CD8-positive, alpha-beta memory T cell (primary cell): ENCODE data around the gene APAF1. TPM values are rescaled to one million over a fixed set of nuclear protein-coding genes. Genes with fewer than 3 reads are reported as not detected.

Source experiments
- CTCF ChIA-PET: fragments of 350-600 bp; sonication (Branson Sonifier 250); formaldehyde crosslinking; loops from one replicate; lab custom pipeline; 2021; ENCODE audit warnings: antibody characterized with exemption; lab: Charles Lee
- POLR2A ChIA-PET: fragments of 350-600 bp; sonication (Branson Sonifier 250); formaldehyde crosslinking; loops from one replicate; lab custom pipeline; 2021; ENCODE audit warnings: antibody characterized with exemption; lab: Charles Lee
- DNase-seq, 5 donors: peaks; one replicate each; pipeline versions ENCODE4 v3.0.0 to v3.0.0-alpha.2; 2020 to 2022; ENCODE audit warnings: mixed read lengths in 1 of 5
- H3K27ac ChIP-seq: one replicate; pipeline ENCODE4 v1.7.0; 2013; ENCODE audit warnings: low read depth, mild to moderate bottlenecking, low read length, moderate library complexity
- H3K27me3 ChIP-seq: 2 replicates; pipeline ENCODE4 v1.7.0; 2013; ENCODE audit warnings: low read length, mild to moderate bottlenecking; ENCODE audit not compliant: insufficient read depth, poor library complexity, severe bottlenecking
- H3K36me3 ChIP-seq: 2 replicates; pipeline ENCODE4 v1.7.0; 2013; ENCODE audit warnings: mild to moderate bottlenecking, low read length, moderate library complexity; ENCODE audit not compliant: insufficient read depth
- H3K4me1 ChIP-seq: 2 replicates; pipeline ENCODE4 v1.7.0; 2013; ENCODE audit warnings: mild to moderate bottlenecking, low read length, moderate library complexity; ENCODE audit not compliant: insufficient read depth
- H3K4me3 ChIP-seq: 2 replicates; pipeline ENCODE4 v1.7.0; 2013; ENCODE audit warnings: mild to moderate bottlenecking, low read length
- H3K9me3 ChIP-seq: 2 replicates; pipeline ENCODE4 v1.7.0; 2013; ENCODE audit warnings: mild to moderate bottlenecking, low read length
- H3K27ac Mint-ChIP-seq, 8 donors: one replicate each; pipeline ENCODE4 v1.8.0; 2020 to 2021; ENCODE audit warnings: mixed read lengths in 8 of 8, mild to moderate bottlenecking in 6 of 8, inconsistent platforms in 3 of 8, moderate library complexity in 3 of 8
- H3K27me3 Mint-ChIP-seq, 2 donors: one replicate each; pipeline ENCODE4 v1.8.0; 2020 to 2021; ENCODE audit warnings: mixed read lengths in 2 of 2, mild to moderate bottlenecking in 1 of 2, moderate library complexity in 1 of 2
- H3K36me3 Mint-ChIP-seq, 3 donors: one replicate each; pipeline ENCODE4 v1.8.0; 2020 to 2021; ENCODE audit warnings: mixed read lengths in 3 of 3, inconsistent platforms in 1 of 3, mild to moderate bottlenecking in 1 of 3
- H3K4me1 Mint-ChIP-seq, 3 donors: one replicate each; pipeline ENCODE4 v1.8.0; 2020 to 2021; ENCODE audit warnings: mixed read lengths in 3 of 3, inconsistent platforms in 1 of 3, mild to moderate bottlenecking in 1 of 3
- H3K4me3 Mint-ChIP-seq, 7 donors: one replicate each; pipeline ENCODE4 v1.8.0; 2020 to 2021; ENCODE audit warnings: mixed read lengths in 7 of 7, mild to moderate bottlenecking in 6 of 7, moderate library complexity in 4 of 7, inconsistent platforms in 2 of 7
- H3K9me3 Mint-ChIP-seq, 5 donors: one replicate each; pipeline ENCODE4 v1.8.0; 2020 to 2022; ENCODE audit warnings: mixed read lengths in 5 of 5, mild to moderate bottlenecking in 3 of 5, moderate library complexity in 2 of 5, inconsistent platforms in 1 of 5
- polyA plus RNA-seq: library from polyadenylated mRNA; unstranded; fragments of 300-500 nt; fragmentation: Illumina TruSeq; gene quantifications from one replicate; pipeline ENCODE4 v1.2.3, GENCODE V29; 2021
- total RNA-seq, 2 experiments: library from RNA; stranded (reverse); gene quantifications; one replicate each; pipeline ENCODE4 v1.2.3, GENCODE V29; 2021

APAF1 gene
- total and polyA plus RNA-seq, 3 experiments from 2014 or later, result 11.1 to 14.6 (median 13.9) TPM

DNA sequence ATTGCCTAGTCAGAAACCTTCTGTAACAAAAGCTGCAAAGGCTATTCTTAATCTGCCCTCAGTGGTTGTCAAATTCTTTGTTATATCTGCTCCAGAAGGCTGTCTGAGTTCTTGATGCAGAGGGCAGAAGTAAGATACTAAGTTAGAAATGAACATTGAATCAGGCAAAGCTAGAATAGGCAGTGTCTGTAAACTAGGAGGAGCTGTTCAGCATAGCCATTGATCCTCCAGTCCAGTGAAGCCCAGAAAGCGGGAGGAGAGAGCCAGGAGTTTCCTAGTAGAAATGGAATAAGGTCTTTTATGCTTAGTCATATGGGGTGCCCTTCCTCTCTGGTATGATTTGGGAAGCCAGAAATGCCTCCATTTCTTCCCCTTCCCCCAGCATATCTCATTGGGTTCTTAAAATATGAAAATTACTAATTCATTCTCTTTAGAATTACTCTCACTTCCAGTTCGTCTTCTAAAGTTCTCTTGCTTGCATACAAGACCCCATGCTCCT, 76.2 kb downstream of the APAF1 start:
- H3K4me3 ChIP-seq, result no peak overlapping the region
- no peak for DNase-seq
- Mint-ChIP-seq H3K36me3 (peaks cover 5 to 76% (median 28%) of the 10 kb centered on the region in 3 donors), H3K9me3 (no peaks in the 10 kb centered on the region), H3K4me3 (no peak overlapping the region), H3K27ac (peak overlapping the region in 1 of 8 donors; percentile 51), H3K27me3 (no peaks in the 10 kb centered on the region), H3K4me1 (peaks cover 0 to 2% (median 0%) of the 10 kb centered on the region in 3 donors)
- CTCF ChIA-PET, result no interaction called here
- POLR2A ChIA-PET, result no interaction called here
- H3K36me3 ChIP-seq, result peaks cover 17% of the 10 kb centered on the region
- H3K27me3 ChIP-seq, result no peaks in the 10 kb centered on the region
- no peaks in the 10 kb centered on the region for H3K4me1 ChIP-seq
- no peaks in the 10 kb centered on the region for H3K9me3 ChIP-seq
- H3K27ac ChIP-seq, result no peak overlapping the region

DNA sequence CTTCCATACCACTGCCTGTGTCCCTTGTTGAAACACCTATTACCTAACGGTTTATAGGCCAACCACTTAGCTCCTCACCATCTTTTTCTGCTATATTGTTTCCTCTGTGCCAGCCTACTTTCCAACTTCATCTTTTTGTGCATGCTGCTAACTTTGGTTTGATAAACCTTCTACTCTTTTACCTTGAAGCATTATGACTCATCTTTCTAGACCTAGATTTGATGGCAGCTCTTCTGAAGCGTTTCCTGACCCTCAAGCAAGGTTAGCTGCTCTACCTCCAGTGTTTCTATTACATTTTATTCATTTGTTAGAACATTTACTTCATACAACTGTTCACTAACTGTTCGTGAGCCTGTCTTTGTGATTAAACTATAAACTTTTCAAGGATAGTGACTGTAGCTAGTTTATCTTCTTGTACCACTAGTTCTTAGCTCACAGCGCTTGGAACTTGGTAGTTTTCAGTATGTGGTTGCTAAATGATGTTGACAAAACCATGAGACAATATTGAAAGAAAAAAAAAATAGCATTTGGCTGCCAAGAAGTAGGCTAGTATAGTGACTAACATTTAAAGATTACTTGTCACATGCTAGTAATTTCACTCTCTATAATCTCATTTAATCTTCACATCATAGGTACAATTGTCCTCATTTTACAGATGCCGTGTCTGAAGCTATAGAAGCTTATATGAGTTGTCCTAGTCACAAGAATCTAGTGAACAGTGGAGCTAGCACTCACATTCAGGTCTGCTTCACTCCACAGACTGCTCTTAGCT, 79.5 kb downstream of the APAF1 start:
- H3K27ac ChIP-seq, result no peak overlapping the region
- H3K4me1 ChIP-seq, result no peaks in the 10 kb centered on the region
- POLR2A ChIA-PET, result no interaction called here
- no peak for DNase-seq
- CTCF ChIA-PET, result no interaction called here
- H3K4me1 Mint-ChIP-seq, result peaks cover 0 to 2% (median 0%) of the 10 kb centered on the region in 3 donors
- H3K4me3 Mint-ChIP-seq, result no peak overlapping the region
- peaks cover 8 to 83% (median 26%) of the 10 kb centered on the region in 3 donors for H3K36me3 Mint-ChIP-seq
- no peaks in the 10 kb centered on the region for H3K9me3 ChIP-seq
- no peaks in the 10 kb centered on the region for H3K27me3 ChIP-seq
- H3K9me3 Mint-ChIP-seq, result no peaks in the 10 kb centered on the region
- H3K4me3 ChIP-seq, result no peak overlapping the region
- H3K36me3 ChIP-seq, result peaks cover 27% of the 10 kb centered on the region
- peak overlapping the region in 2 of 8 donors; percentile 15 to 24 for H3K27ac Mint-ChIP-seq
- H3K27me3 Mint-ChIP-seq, result no peaks in the 10 kb centered on the region

DNA sequence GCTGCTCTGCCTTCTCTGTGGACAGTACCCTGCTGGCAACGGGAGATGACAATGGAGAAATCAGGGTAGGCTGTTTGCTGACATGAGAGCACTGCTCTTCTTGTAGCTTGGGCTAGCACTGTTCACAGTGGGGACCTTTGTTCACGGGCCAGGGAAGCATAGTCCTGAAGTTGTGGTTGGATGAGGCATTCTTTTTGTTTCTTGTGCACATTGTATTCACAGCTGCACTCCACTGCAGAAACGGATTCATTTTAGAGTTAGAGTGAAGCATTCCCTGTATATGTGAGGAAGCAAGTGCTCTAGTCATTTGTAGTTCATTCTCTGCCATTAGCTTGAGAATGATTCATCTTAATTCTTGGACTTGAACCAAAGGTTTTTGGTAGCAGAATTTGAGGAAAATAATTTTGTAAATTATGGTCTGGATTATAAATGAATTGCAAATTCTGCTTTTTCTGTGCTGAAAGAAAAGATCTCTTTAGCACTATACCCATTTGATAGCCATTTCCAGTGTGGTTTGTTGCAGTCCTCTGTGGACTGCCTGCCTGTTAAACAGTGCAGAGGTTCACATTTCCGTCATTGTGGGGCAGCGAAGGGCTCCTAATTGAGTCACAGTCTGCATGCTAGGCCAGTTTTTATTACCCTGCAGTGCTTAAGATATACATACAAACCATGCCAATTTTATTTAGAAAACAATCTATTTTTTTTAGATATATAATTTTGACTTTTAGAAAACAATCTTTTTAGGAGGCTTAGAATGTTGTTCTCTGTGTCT, 80.6 kb downstream of the APAF1 start:
- Mint-ChIP-seq H3K36me3 (peaks cover 8 to 84% (median 31%) of the 10 kb centered on the region in 3 donors), H3K27ac (no peak overlapping the region), H3K9me3 (no peaks in the 10 kb centered on the region), H3K4me1 (peaks cover 0 to 2% (median 0%) of the 10 kb centered on the region in 3 donors), H3K27me3 (no peaks in the 10 kb centered on the region), H3K4me3 (no peak overlapping the region)
- no peaks in the 10 kb centered on the region for H3K4me1 ChIP-seq
- H3K36me3 ChIP-seq, result peaks cover 27% of the 10 kb centered on the region
- no peak overlapping the region for H3K4me3 ChIP-seq
- H3K27ac ChIP-seq, result no peak overlapping the region
- CTCF ChIA-PET, result no interaction called here
- POLR2A ChIA-PET, result no interaction called here
- no peaks in the 10 kb centered on the region for H3K9me3 ChIP-seq
- no peaks in the 10 kb centered on the region for H3K27me3 ChIP-seq
- DNase-seq, result peak in 1 of 5 donors; percentile 15

DNA sequence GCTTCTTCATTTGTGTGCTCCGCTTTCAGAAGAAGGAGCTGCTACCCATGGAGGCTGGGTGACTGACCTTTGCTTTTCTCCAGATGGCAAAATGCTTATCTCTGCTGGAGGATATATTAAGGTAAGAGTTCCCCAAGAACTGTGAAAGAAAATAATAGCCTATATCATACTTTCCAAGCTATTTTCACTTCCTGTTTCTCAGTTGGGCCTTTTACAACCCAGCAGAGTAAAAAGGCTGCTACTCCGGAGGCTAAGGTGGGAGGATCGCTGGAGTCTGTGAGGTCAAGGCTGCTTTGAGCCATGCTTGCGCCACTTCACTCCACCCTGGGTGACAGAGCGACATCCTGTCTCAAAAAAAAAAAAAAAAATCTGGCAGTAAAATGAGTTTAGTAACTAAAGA, 82.1 kb downstream of the APAF1 start:
- POLR2A ChIA-PET, result no interaction called here
- H3K36me3 Mint-ChIP-seq, result peaks cover 8 to 85% (median 30%) of the 10 kb centered on the region in 3 donors

DNA sequence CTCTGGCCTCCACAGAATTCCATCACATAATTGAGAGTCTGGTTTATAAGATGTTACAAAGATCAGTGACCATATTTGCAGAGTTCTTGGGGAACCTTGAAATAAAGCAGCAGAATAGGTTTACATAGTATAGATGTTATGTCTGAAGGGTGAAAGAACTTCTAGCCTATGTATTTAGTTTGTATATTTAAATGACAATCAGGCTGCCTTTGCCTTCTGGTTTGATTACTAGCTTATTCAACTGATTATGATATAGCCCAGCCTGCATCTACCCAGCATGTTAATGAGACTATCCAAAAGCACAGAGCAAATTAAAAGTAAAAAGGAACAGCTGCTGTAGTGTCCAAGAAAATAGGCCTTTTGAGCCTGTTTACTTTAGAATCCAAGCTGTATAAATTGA, 85.3 kb downstream of the APAF1 start:
- ChIA-PET POLR2A (interaction anchor here (0.6 kb wide), 1 partner anchor 138 kb away, joined by 3 read pairs; no protein-coding TSS in a partner anchor), CTCF (no interaction called here)
- Histone ChIP-seq H3K4me3 (no peak overlapping the region), H3K36me3 (peaks cover 18% of the 10 kb centered on the region), H3K9me3 (no peaks in the 10 kb centered on the region), H3K27me3 (no peaks in the 10 kb centered on the region), H3K27ac (no peak overlapping the region), H3K4me1 (no peaks in the 10 kb centered on the region)
- H3K4me1 Mint-ChIP-seq, result no peaks in the 10 kb centered on the region
- no peaks in the 10 kb centered on the region for H3K9me3 Mint-ChIP-seq
- DNase-seq, result no peak
- H3K4me3 Mint-ChIP-seq, result peak overlapping the region in 1 of 7 donors; percentile 40
- no peaks in the 10 kb centered on the region for H3K27me3 Mint-ChIP-seq
- peaks cover 10 to 79% (median 24%) of the 10 kb centered on the region in 3 donors for H3K36me3 Mint-ChIP-seq
- H3K27ac Mint-ChIP-seq, result peak overlapping the region in 1 of 8 donors; percentile 66

More for the DNA sequence above, 82.1 kb downstream of the APAF1 start:
- no peaks in the 10 kb centered on the region for H3K27me3 Mint-ChIP-seq
- H3K4me1 Mint-ChIP-seq, result peaks cover 0 to 2% (median 0%) of the 10 kb centered on the region in 3 donors
- Histone ChIP-seq H3K27ac (no peak overlapping the region), H3K27me3 (no peaks in the 10 kb centered on the region), H3K9me3 (no peaks in the 10 kb centered on the region), H3K36me3 (peaks cover 27% of the 10 kb centered on the region), H3K4me1 (no peaks in the 10 kb centered on the region), H3K4me3 (no peak overlapping the region)
- no peak overlapping the region for H3K27ac Mint-ChIP-seq
- no peak for DNase-seq
- no peak overlapping the region for H3K4me3 Mint-ChIP-seq
- H3K9me3 Mint-ChIP-seq, result no peaks in the 10 kb centered on the region
- CTCF ChIA-PET, result no interaction called here

DNA sequence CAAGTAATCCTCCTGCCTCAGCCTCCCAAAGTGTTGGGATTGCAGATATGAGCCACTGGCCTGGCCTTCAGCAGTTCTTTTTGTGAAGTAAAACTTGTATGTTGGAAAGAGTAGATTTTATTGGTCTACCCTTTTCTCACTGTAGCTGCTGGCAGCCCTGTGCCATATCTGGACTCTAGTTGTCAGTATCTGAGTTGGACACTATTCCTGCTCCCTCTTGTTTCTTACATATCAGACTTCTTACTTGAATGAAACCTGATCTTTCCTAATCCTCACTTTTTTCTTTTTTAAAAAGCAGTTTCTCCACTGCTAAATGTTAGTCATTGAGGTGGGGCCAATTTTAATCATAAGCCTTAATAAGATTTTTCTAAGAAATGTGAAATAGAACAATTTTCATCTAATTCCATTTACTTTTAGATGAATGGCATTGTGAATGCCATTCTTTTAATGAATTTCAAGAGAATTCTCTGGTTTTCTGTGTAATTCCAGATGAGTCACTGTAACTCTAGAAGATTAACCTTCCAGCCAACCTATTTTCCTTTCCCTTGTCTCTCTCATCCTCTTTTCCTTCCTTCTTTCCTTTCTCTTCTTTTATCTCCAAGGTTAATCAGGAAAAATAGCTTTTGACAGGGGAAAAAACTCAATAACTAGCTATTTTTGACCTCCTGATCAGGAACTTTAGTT, 88.7 kb downstream of the APAF1 start:
- no peak overlapping the region for H3K27ac Mint-ChIP-seq
- peaks cover 6% of the 10 kb centered on the region for H3K36me3 ChIP-seq

DNA sequence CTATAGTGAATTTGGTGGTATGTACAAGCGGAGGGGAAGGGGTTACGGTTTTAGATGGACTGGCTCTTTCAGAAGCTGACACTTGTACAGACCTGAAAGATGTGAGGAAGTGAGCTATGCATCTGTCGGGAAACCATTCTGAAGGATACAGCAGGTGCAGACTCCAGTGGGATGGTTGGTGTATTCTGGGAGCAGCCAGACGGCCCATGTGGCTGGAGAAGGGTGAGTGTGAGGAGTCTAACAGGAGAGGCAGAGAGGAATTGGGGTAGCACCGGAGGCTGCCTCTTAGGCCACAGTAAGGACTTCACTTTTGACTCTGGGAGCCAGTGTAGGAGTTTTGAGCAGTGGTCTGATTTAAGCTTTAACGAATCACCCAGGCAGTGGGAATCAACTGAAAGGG, 90.7 kb downstream of the APAF1 start:
- H3K27me3 ChIP-seq, result no peaks in the 10 kb centered on the region
- Mint-ChIP-seq H3K4me1 (peaks cover 0 to under 1% (median 0%) of the 10 kb centered on the region in 3 donors), H3K27me3 (no peaks in the 10 kb centered on the region), H3K9me3 (no peaks in the 10 kb centered on the region), H3K4me3 (peak overlapping the region in 1 of 7 donors; percentile 36), H3K36me3 (peaks cover 8 to 43% (median 15%) of the 10 kb centered on the region in 3 donors), H3K27ac (peak overlapping the region in 1 of 8 donors; percentile 16)
- no peaks in the 10 kb centered on the region for H3K9me3 ChIP-seq
- no peak overlapping the region for H3K27ac ChIP-seq
- DNase-seq, result no peak
- no peaks in the 10 kb centered on the region for H3K4me1 ChIP-seq
- POLR2A ChIA-PET, result no interaction called here
- H3K36me3 ChIP-seq, result no peaks in the 10 kb centered on the region
- no peak overlapping the region for H3K4me3 ChIP-seq
- CTCF ChIA-PET, result no interaction called here

More for the DNA sequence above, 88.7 kb downstream of the APAF1 start:
- Mint-ChIP-seq H3K4me1 (no peaks in the 10 kb centered on the region), H3K4me3 (no peak overlapping the region), H3K36me3 (peaks cover 8 to 59% (median 25%) of the 10 kb centered on the region in 3 donors), H3K27me3 (no peaks in the 10 kb centered on the region), H3K9me3 (no peaks in the 10 kb centered on the region)
- Histone ChIP-seq H3K27me3 (no peaks in the 10 kb centered on the region), H3K9me3 (no peaks in the 10 kb centered on the region), H3K27ac (no peak overlapping the region), H3K4me3 (no peak overlapping the region), H3K4me1 (no peaks in the 10 kb centered on the region)
- ChIA-PET CTCF (no interaction called here), POLR2A (no interaction called here)
- DNase-seq, result no peak
